HG03103 (cell line): ENCODE results near the gene RGR.
A peak's percentile ranks its signal among the peaks of the same experiment; 100 is the strongest.

Experiments used
- ATAC-seq: cut with Tn5 transposase; IDR thresholded peaks from one replicate; pipeline ENCODE4 v1.9.1; 2021; ENCODE audit warnings: low read depth; ENCODE audit not compliant: unreplicated experiment

The RGR gene

GRCh38 chr10:84244651-84245270 lies at the start of gene RGR:
Gene RGR, plus strand, starts transcription at chr10:84245053. Its CDS starts 38 bp downstream, at chr10:84245091.
- no peak for ATAC-seq

GRCh38 chr10:84196083-84196482 lies 48.8 kb upstream of the RGR start:
- ATAC-seq: no peak

GRCh38 chr10:84196941-84197340 lies 47.9 kb upstream of the RGR start:
- no peak for ATAC-seq

- no peak for ATAC-seq
These were observed 47.2 kb upstream of the RGR start for GRCh38 chr10:84197643-84198042.

GRCh38 chr10:84198206-84198915 lies 46.5 kb upstream of the RGR start:
- no peak for ATAC-seq

- no peak for ATAC-seq
These were observed 44.2 kb upstream of the RGR start for GRCh38 chr10:84200537-84201243.

- ATAC-seq: no peak
These were observed 43.6 kb upstream of the RGR start for GRCh38 chr10:84201244-84201606.

GRCh38 chr10:84201682-84202081 lies 43.2 kb upstream of the RGR start:
- no peak for ATAC-seq

- ATAC-seq: no peak
These were observed 42.5 kb upstream of the RGR start for GRCh38 chr10:84202349-84202748.

GRCh38 chr10:84204122-84204521 lies 40.7 kb upstream of the RGR start:
- ATAC-seq: peak; percentile 55

GRCh38 chr10:84204610-84205009 lies 40.2 kb upstream of the RGR start:
- ATAC-seq: no peak

GRCh38 chr10:84205049-84205852 lies 39.6 kb upstream of the RGR start:
- peak; percentile 79 for ATAC-seq

- no peak for ATAC-seq
These were observed 38.9 kb upstream of the RGR start for GRCh38 chr10:84205853-84206525.

- no peak for ATAC-seq
These were observed 36.8 kb upstream of the RGR start for GRCh38 chr10:84208023-84208422.

GRCh38 chr10:84211566-84211965 lies 33.3 kb upstream of the RGR start:
- no peak for ATAC-seq

- ATAC-seq: no peak
These were observed 32.8 kb upstream of the RGR start for GRCh38 chr10:84212014-84212413.

GRCh38 chr10:84213076-84213475 lies 31.8 kb upstream of the RGR start:
- no peak for ATAC-seq

- ATAC-seq: no peak
These were observed 30.7 kb upstream of the RGR start for GRCh38 chr10:84214046-84214572.

GRCh38 chr10:84214612-84215235 lies 30.1 kb upstream of the RGR start:
- peak; percentile 87 for ATAC-seq

- ATAC-seq: no peak
These were observed 28.0 kb upstream of the RGR start for GRCh38 chr10:84216834-84217233.
